ENCODE results near the gene LPCAT1.

LPCAT1 gene

GRCh38 chr5:1551426-1552301, 27.9 kb upstream of the LPCAT1 start:
- TF ChIP-seq CTCF (conservative IDR thresholded peaks at IDR 0.05) (no peak), ZFX (IDR thresholded peaks at IDR 0.05) (no peak)
- no peak overlapping the region for H3K27ac ChIP-seq

GRCh38 chr5:1550287-1551076, 26.7 kb upstream of the LPCAT1 start:
- TF ChIP-seq CTCF (conservative IDR thresholded peaks at IDR 0.05) (no peak), ZFX (IDR thresholded peaks at IDR 0.05) (no peak)

GRCh38 chr5:1549475-1550030, 25.8 kb upstream of the LPCAT1 start:
- TF ChIP-seq CTCF (conservative IDR thresholded peaks at IDR 0.05) (no peak), ZFX (IDR thresholded peaks at IDR 0.05) (no peak)
- H3K27ac ChIP-seq = no peak overlapping the region

More at GRCh38 chr5:1550287-1551076, 26.7 kb upstream of the LPCAT1 start:
- no peak overlapping the region for H3K27ac ChIP-seq

GRCh38 chr5:1548702-1549474, 25.1 kb upstream of the LPCAT1 start:
- TF ChIP-seq CTCF (conservative IDR thresholded peaks at IDR 0.05) (no peak), ZFX (IDR thresholded peaks at IDR 0.05) (no peak)
- no peak overlapping the region for H3K27ac ChIP-seq

GRCh38 chr5:1547655-1548054, 23.9 kb upstream of the LPCAT1 start:
- TF ChIP-seq ZFX (IDR thresholded peaks at IDR 0.05) = no peak
- no peak for TF ChIP-seq CTCF (conservative IDR thresholded peaks at IDR 0.05)
- no peak overlapping the region for H3K27ac ChIP-seq

- H3K27ac ChIP-seq = no peak overlapping the region
Measured at GRCh38 chr5:1547236-1547635, 23.5 kb upstream of the LPCAT1 start.

More at GRCh38 chr5:1547236-1547635, 23.5 kb upstream of the LPCAT1 start:
- TF ChIP-seq CTCF (conservative IDR thresholded peaks at IDR 0.05) (no peak), ZFX (IDR thresholded peaks at IDR 0.05) (no peak)

Measured in C4-2B (cell line).